BE2C (cell line): Measurements from ENCODE around the gene NCKAP5L.
"Not testable (repeated sequence)": the region's sequence is repeated elsewhere in the genome, so short reads cannot be mapped to it uniquely, and the experiment has no call there.

Experiments
- DNase-seq: peaks from one replicate; pipeline ENCODE4 v3.0.0-alpha.2; 2020
- H3K27me3 ChIP-seq: fragments of 250-450 bp; sonication (Bioruptor Pico); 2 replicates; pipeline ENCODE4 v1.5.1; 2020; ENCODE audit warnings: mild to moderate bottlenecking
- H3K36me3 ChIP-seq: fragments of 250-450 bp; sonication (Bioruptor Pico); 2 replicates; pipeline ENCODE4 v1.5.1; 2020; ENCODE audit warnings: mild to moderate bottlenecking
- H3K4me1 ChIP-seq: fragments of 250-450 bp; sonication (Bioruptor Pico); 2 replicates; pipeline ENCODE4 v1.5.1; 2020
- H3K4me3 ChIP-seq: 2 replicates; pipeline ENCODE4 v1.5.1; 2011; ENCODE audit warnings: low read depth, low read length
- H3K9me3 ChIP-seq: fragments of 250-450 bp; sonication (Bioruptor Pico); 2 replicates; pipeline ENCODE4 v1.5.1; 2020
- TF ChIP-seq, protein P1 (sequence below): IDR thresholded peaks from 2 replicates; pipeline ENCODE4 v1.5.1; 2012; ENCODE audit warnings: mild to moderate bottlenecking, low read depth, low read length

NCKAP5L gene

DNA sequence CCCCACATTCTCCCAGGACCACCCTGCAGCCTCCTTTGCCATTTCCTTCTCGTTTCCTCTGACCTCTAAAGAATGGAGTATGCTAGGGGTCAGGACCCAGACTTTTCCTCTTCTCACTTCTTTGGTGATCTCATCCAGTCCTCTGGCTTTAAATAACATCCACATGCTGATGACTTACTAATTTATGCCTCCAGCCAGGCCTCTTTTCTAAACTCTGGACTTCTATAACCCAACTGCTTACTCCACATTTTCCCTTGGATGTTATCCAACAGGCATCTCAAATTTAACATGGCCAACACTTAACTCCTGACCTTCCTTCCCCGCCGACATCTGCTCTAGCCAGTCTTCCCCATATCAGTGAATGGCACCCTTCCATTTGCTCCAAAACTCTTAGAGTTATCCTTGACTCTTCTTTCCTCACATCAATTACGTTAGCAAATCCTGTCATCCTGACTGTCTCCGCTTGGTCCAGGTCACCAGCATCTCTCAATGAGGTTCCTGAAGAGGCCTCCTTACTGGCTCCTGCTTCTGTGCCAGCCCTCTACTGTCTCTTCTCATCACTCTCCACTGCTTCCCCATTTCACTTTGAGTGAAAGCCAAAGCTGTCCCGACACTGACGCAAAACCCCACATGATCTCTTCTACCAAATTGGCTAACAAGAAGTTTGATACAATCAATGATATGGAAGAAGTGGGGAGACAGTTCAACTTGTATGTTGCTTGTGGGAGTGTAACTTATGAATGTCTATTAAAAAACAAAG is 44.1 kb downstream of the NCKAP5L start:
- Histone ChIP-seq H3K9me3 (no peaks in the 10 kb centered on the region), H3K4me1 (peaks cover 6% of the 10 kb centered on the region), H3K36me3 (no peaks in the 10 kb centered on the region), H3K27me3 (no peaks in the 10 kb centered on the region), H3K4me3 (no peak overlapping the region)
- TF ChIP-seq, protein P1, sequence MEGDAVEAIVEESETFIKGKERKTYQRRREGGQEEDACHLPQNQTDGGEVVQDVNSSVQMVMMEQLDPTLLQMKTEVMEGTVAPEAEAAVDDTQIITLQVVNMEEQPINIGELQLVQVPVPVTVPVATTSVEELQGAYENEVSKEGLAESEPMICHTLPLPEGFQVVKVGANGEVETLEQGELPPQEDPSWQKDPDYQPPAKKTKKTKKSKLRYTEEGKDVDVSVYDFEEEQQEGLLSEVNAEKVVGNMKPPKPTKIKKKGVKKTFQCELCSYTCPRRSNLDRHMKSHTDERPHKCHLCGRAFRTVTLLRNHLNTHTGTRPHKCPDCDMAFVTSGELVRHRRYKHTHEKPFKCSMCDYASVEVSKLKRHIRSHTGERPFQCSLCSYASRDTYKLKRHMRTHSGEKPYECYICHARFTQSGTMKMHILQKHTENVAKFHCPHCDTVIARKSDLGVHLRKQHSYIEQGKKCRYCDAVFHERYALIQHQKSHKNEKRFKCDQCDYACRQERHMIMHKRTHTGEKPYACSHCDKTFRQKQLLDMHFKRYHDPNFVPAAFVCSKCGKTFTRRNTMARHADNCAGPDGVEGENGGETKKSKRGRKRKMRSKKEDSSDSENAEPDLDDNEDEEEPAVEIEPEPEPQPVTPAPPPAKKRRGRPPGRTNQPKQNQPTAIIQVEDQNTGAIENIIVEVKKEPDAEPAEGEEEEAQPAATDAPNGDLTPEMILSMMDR = no peak
- DNase-seq = no peak

DNA sequence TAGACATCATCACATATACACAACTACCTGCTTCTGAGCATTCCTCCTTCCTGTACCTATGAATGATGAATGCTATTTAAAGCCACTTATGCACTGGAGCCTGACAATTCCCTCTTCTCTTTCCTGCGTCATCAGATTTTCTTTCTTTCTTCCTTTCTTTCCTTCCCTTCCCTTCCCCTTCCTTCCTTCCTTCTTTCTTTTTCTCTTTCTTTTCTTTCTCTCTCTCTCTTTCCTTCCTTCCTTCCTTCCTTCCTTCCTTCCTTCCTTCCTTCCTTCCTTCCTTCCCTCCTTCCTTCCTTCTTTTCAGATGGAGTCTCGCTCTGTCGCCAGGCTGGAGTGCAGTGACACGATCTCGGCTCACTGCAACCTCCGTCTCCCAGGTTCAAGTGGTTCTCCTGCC is 47.3 kb downstream of the NCKAP5L start:
- not testable (repeated sequence) for DNase-seq, H3K4me1 ChIP-seq, H3K27me3 ChIP-seq, H3K9me3 ChIP-seq, H3K4me3 ChIP-seq, H3K36me3 ChIP-seq

DNA sequence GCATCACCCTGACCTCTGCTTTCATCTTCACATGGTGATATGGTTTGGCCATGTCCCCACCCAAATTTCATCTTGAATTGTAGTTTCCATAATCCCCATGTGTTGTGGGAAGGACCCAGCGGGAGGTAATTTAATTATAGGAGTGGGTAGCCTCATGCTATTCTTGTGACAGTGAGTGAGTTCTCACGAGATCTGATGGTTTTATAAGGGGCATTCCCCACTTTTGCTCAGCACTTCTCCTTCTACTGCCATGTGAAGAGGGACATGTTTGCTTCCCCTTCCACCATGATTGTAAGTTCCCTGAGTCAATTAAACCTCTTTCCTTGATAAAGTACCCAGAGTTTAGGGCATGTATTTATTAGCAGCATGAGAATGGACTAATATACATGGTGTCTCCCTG is 48.6 kb downstream of the NCKAP5L start:
- Histone ChIP-seq H3K4me3 (no peak overlapping the region), H3K36me3 (no peaks in the 10 kb centered on the region), H3K9me3 (no peaks in the 10 kb centered on the region), H3K4me1 (peaks cover 6% of the 10 kb centered on the region), H3K27me3 (no peaks in the 10 kb centered on the region)
- TF ChIP-seq, protein P1 = no peak
- no peak for DNase-seq

DNA sequence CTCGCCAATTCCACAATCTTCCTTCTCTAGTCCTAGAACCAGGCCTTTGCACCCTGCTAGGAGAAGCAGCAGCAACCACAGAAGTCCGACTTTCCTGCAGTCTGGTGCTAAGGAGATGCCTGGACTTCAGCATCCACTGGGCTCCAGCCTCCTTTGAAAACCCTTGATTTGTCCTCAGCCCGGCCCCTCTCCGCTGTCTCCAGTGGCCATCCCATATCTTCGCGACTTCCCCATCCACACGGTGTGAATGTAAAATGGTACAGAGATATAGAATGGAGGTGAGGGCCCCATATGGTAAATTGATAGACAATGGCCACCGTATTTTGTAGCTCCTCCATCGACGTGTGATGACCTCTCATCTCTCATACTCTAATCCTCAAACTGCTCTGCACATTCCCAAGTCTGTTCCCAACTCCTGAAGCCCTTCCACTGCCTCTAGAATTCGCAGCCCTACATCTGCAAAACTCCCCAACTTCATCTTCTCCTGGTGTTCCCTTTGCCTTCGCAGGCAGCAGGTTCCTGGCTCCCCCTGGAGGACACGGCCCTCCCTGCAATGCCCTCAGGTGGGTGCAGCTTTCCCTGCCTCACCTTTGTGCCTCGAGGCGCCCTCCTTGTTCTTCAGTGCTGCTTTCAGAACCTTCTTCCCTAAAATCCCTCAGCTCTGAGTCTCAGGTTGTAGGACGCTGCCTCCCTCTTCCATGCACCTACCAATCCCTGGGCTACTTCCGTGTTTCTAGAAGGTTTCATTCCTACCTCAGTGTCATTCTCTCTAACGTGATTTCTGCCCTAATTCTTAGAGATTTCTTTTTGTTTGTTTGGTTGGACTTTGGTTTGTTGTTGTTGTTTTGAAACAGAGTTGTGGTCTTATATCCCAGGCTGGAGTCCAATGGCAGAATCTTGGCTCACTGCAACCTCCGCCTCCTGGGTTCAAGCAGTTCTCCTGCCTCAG is 50.1 kb downstream of the NCKAP5L start:
- Histone ChIP-seq H3K36me3 (no peaks in the 10 kb centered on the region), H3K27me3 (no peaks in the 10 kb centered on the region), H3K9me3 (no peaks in the 10 kb centered on the region), H3K4me3 (no peak overlapping the region), H3K4me1 (no peaks in the 10 kb centered on the region)
- TF ChIP-seq, protein P1 = peak; percentile 90
- DNase-seq = peak; percentile 71

DNA sequence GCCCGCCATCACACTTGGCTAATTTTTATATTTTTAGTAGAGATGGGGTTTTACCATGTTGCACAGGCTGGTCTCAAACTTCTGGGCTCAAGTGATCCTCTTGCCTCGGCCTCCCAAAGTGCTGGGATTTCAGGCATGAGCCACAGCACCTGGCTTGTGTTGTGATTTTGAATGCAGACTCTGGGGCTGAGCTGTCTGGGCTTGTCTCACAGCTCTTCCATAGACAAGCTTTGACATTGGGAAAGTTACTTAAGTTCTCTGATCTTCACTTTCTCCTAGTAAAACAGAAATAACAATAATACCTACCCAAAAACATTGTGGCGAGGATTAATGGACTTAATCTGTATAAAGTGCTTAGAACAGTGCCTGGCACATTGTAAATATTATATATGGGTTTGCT is 50.9 kb downstream of the NCKAP5L start:
- DNase-seq = no peak
- TF ChIP-seq, protein P1 = no peak
- H3K4me1 ChIP-seq = no peaks in the 10 kb centered on the region
- H3K36me3 ChIP-seq = no peaks in the 10 kb centered on the region
- H3K27me3 ChIP-seq = no peaks in the 10 kb centered on the region
- H3K9me3 ChIP-seq = no peaks in the 10 kb centered on the region
- H3K4me3 ChIP-seq = no peak overlapping the region

DNA sequence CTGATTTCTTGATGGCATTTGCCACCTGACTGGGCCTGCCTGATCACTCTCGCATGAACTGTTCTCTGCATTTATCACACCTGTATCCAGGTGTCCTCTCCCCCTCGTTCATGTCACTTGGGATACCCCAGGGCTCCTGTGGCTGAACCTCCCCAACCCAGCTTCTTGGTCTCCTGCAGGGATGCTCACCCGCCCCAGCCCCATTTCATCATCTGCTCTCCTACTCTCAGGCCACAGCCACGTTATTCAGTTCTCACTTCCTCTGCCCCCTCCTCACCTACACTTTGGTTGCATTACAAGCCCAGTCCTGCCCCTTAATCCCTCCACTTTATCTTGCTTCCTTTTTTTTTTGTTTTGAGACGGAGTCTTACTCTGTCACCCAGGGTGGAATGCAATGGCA is 51.4 kb downstream of the NCKAP5L start:
- H3K9me3 ChIP-seq = no peaks in the 10 kb centered on the region
- H3K36me3 ChIP-seq = no peaks in the 10 kb centered on the region
- no peaks in the 10 kb centered on the region for H3K4me1 ChIP-seq
- H3K4me3 ChIP-seq = no peak overlapping the region
- DNase-seq = no peak
- no peaks in the 10 kb centered on the region for H3K27me3 ChIP-seq
- TF ChIP-seq, protein P1 = no peak
